G401.6 (cell line): ENCODE measurements around the gene ACSF3.
A peak's percentile ranks its signal among the peaks of the same experiment; 100 is the strongest.
"Not testable (repeated sequence)": the region's sequence is repeated elsewhere in the genome, so short reads cannot be mapped to it uniquely, and the experiment has no call there.

ENCODE experiments used
- FAIRE-seq: peaks from 2 replicates; lab custom pipeline; 2012; peaks lifted over from hg19 to GRCh38; lab: Jason Lieb, UNC

Gene ACSF3

GRCh38 chr16:89161763-89162713 is 68.4 kb downstream of the ACSF3 start:
- no peak for FAIRE-seq

- FAIRE-seq = no peak
Measured at GRCh38 chr16:89163297-89163696, 69.6 kb downstream of the ACSF3 start.

- FAIRE-seq = no peak
Measured at GRCh38 chr16:89164436-89164835, 70.8 kb downstream of the ACSF3 start.

- FAIRE-seq = no peak
Measured at GRCh38 chr16:89164847-89165680, 71.4 kb downstream of the ACSF3 start.

GRCh38 chr16:89165681-89165979 is 72.0 kb downstream of the ACSF3 start:
- not testable (repeated sequence) for FAIRE-seq

GRCh38 chr16:89166696-89167424 is 73.2 kb downstream of the ACSF3 start:
- FAIRE-seq = no peak

- FAIRE-seq = no peak
Measured at GRCh38 chr16:89167425-89167941, 73.8 kb downstream of the ACSF3 start.

- FAIRE-seq = no peak
Measured at GRCh38 chr16:89168381-89169189, 74.9 kb downstream of the ACSF3 start.

- FAIRE-seq = no peak
Measured at GRCh38 chr16:89169778-89170177, 76.1 kb downstream of the ACSF3 start.

GRCh38 chr16:89170346-89171215 is 76.9 kb downstream of the ACSF3 start:
- FAIRE-seq = no peak

GRCh38 chr16:89171216-89172170 is 77.8 kb downstream of the ACSF3 start, which contains the start of gene CDH15:
TSS of gene CDH15 (plus strand) at chr16:89171748. CDS start at chr16:89171832, 84 bp downstream.
- FAIRE-seq = peak; percentile 23

- no peak for FAIRE-seq
Measured at GRCh38 chr16:89172171-89172527, 78.5 kb downstream of the ACSF3 start.

GRCh38 chr16:89172528-89173173 is 79.0 kb downstream of the ACSF3 start:
- FAIRE-seq = no peak

GRCh38 chr16:89173174-89173921 is 79.7 kb downstream of the ACSF3 start:
- FAIRE-seq = no peak

- FAIRE-seq = no peak
Measured at GRCh38 chr16:89174055-89174827, 80.6 kb downstream of the ACSF3 start.

- FAIRE-seq = no peak
Measured at GRCh38 chr16:89174877-89175276, 81.2 kb downstream of the ACSF3 start.
